Lung (tissue), 12 donors: ENCODE data around the gene DHRS3. TPM values are rescaled to one million over a fixed set of nuclear protein-coding genes. Genes with fewer than 3 reads are reported as not detected.

Experiments
- ATAC-seq: fragments of 200-7000 bp; cut with Tn5 transposase; one replicate; pipeline ENCODE4 v1.9.1; 2020; ENCODE audit warnings: moderate number of reproducible peaks; ENCODE audit not compliant: insufficient read depth, low FRiP score
- DNase-seq, 3 donors: peaks; one replicate each; pipeline ENCODE4 v3.0.0-alpha.2; 2013 to 2017
- H3K27ac ChIP-seq, 2 donors: one replicate each; pipeline ENCODE4 v1.5.1; 2013; ENCODE audit warnings: mild to moderate bottlenecking in 2 of 2, moderate library complexity in 2 of 2, control low read depth in 1 of 2, inconsistent platforms in 1 of 2, low read depth in 1 of 2, low read length in 1 of 2
- H3K27me3 ChIP-seq, 3 donors: one replicate each; pipeline ENCODE4 v1.5.1; 2013; ENCODE audit warnings: low read length in 2 of 3; ENCODE audit not compliant: control insufficient read depth in 3 of 3, insufficient read depth in 3 of 3
- H3K36me3 ChIP-seq, 4 donors: one replicate each; pipeline ENCODE4 v1.5.1; 2013; ENCODE audit warnings: low read length in 4 of 4, mild to moderate bottlenecking in 1 of 4, moderate library complexity in 1 of 4; ENCODE audit not compliant: control insufficient read depth in 4 of 4, insufficient read depth in 4 of 4
- H3K4me1 ChIP-seq, 5 donors: one replicate each; pipeline ENCODE4 v1.5.1; 2013; ENCODE audit warnings: low read length in 5 of 5, mild to moderate bottlenecking in 2 of 5, moderate library complexity in 1 of 5; ENCODE audit not compliant: control insufficient read depth in 5 of 5, insufficient read depth in 5 of 5
- H3K4me3 ChIP-seq: one replicate; pipeline ENCODE4 v1.5.1; 2013; ENCODE audit warnings: mild to moderate bottlenecking, control low read depth, moderate library complexity
- H3K9ac ChIP-seq, 2 donors: one replicate each; pipeline ENCODE4 v1.5.1; 2013; ENCODE audit warnings: low read length in 2 of 2, control low read depth in 1 of 2; ENCODE audit not compliant: insufficient read depth in 1 of 2
- H3K9me3 ChIP-seq, 4 donors: one replicate each; pipeline ENCODE4 v1.5.1; 2013; ENCODE audit warnings: low read length in 3 of 4, mild to moderate bottlenecking in 1 of 4, moderate library complexity in 1 of 4; ENCODE audit not compliant: control insufficient read depth in 4 of 4, insufficient read depth in 3 of 4
- WGBS, 2 donors: extraction: QIAGEN DNeasy Blood & Tissue Kit; methylation state at CpG; one replicate each; pipeline ENCODE4 v1.1.7; 2013; 5-methylcytosine and 5-hydroxymethylcytosine counted together
- polyA plus RNA-seq, 2 donors: library from polyadenylated mRNA; stranded (reverse); fragments of 200-250 nt; gene quantifications; one replicate each; pipeline ENCODE4 v1.2.1, GENCODE V29; 2013
- total RNA-seq, 2 donors: library from RNA; depleted of rRNA in 1 of 2; stranded (reverse); fragments of >200 nt in 1 of 2; gene quantifications; one replicate each; pipeline ENCODE4 v1.2.1, GENCODE V29; 2014 to 2021
- TF ChIP-seq, protein P1 (sequence below): IDR thresholded peaks from 2 replicates; pipeline ENCODE4 v1.5.1; 2012; ENCODE audit warnings: mild to moderate bottlenecking; ENCODE audit errors: control extremely low read depth, extremely low read depth
- donor health status: control.
- donor health status: control.
- donor health status: Bipolar disorder and iron deficiency.
- donor health status: healthy.
- donor health status: DM: yes; HTN: yes; CAD: no.

DHRS3 gene
- total and polyA plus RNA-seq, 4 donors: 56.7 to 109 (median 79.8) TPM

DNA sequence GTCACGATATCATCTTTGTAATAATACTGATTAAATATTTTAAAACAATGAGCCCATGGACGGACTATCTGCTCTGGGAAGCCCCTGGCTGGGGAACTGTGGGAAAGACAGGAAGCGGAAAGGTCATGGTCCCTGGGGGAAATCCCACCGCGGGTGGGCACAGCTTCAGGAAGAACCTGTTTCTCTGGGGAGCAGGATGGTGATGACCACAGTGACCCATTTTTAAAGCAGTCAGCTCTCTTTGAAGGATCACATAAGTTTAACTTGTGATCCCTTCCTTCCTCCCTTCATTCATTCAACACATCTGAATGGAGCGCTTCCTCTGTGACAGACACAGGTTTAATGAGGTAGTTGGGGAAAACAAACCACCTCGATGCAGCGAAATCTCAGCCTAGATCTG is 73.0 kb downstream of the DHRS3 start:
- H3K9me3 ChIP-seq: no peaks in the 10 kb centered on the region
- H3K36me3 ChIP-seq: no peaks in the 10 kb centered on the region
- no peak overlapping the region for H3K4me3 ChIP-seq
- peaks cover 0 to 43% (median 16%) of the 10 kb centered on the region in 5 donors for H3K4me1 ChIP-seq
- 44% methylated on average over 8 of the region's 8 CpGs for WGBS, 2 donors
- no peaks in the 10 kb centered on the region for H3K27me3 ChIP-seq
- DNase-seq (no peak), ATAC-seq (no peak)
- no peak overlapping the region for H3K9ac ChIP-seq
- TF ChIP-seq, protein P1, sequence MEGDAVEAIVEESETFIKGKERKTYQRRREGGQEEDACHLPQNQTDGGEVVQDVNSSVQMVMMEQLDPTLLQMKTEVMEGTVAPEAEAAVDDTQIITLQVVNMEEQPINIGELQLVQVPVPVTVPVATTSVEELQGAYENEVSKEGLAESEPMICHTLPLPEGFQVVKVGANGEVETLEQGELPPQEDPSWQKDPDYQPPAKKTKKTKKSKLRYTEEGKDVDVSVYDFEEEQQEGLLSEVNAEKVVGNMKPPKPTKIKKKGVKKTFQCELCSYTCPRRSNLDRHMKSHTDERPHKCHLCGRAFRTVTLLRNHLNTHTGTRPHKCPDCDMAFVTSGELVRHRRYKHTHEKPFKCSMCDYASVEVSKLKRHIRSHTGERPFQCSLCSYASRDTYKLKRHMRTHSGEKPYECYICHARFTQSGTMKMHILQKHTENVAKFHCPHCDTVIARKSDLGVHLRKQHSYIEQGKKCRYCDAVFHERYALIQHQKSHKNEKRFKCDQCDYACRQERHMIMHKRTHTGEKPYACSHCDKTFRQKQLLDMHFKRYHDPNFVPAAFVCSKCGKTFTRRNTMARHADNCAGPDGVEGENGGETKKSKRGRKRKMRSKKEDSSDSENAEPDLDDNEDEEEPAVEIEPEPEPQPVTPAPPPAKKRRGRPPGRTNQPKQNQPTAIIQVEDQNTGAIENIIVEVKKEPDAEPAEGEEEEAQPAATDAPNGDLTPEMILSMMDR: no peak
- H3K27ac ChIP-seq: no peak overlapping the region

DNA sequence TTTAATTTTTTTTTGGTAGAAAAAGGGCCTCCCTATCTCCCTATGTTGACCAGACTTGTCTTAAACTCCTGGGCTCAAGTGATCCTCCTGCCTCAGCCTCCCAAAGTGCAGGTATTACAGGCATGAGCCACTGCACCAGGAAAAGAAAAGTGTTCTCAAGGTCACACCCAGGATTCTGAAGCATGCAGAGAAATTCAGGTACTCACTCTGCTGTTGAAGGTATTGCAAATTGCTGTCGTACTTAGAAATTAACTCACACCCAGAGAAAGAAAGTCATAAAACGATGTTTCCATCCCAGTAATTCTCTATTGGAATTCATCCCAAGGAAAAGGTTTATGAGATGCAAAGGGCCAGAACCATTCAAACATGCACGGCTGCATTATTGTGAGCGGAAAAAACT is 73.7 kb downstream of the DHRS3 start:
- WGBS, 2 donors: 77 to 93% methylated on average over 4 of the region's 4 CpGs
- Histone ChIP-seq H3K27me3 (no peaks in the 10 kb centered on the region), H3K9me3 (no peaks in the 10 kb centered on the region), H3K27ac (no peak overlapping the region), H3K4me1 (peaks cover 0 to 43% (median 14%) of the 10 kb centered on the region in 5 donors), H3K36me3 (no peaks in the 10 kb centered on the region), H3K9ac (no peak overlapping the region), H3K4me3 (no peak overlapping the region)
- no peak for ATAC-seq
- TF ChIP-seq, protein P1: no peak
- DNase-seq: no peak

DNA sequence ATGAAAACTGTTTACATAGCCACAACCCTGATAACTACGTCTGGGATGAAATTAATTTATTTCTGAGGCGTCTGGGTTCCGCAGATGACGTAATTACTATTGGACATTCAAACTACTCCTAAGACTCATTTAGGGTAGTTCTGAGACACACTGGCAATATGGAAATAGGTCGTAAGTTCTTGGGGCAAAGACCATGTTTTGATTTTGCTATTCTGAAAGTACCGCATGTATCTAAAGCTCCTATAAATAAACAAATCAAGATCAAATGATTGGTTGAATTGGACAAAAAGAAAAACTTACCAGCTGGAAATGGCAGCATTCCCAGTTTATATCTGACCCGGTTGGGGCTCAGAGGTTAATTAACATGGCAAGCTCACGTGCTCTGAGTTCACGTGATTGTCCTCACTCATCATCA is 74.3 kb downstream of the DHRS3 start:
- Histone ChIP-seq H3K4me1 (peaks cover 0 to 38% (median 11%) of the 10 kb centered on the region in 5 donors), H3K27me3 (no peaks in the 10 kb centered on the region), H3K36me3 (no peaks in the 10 kb centered on the region), H3K9ac (no peak overlapping the region), H3K27ac (no peak overlapping the region), H3K9me3 (no peaks in the 10 kb centered on the region), H3K4me3 (no peak overlapping the region)
- WGBS, 2 donors: 77 to 80% methylated on average over 9 of the region's 9 CpGs
- TF ChIP-seq, protein P1: no peak
- ATAC-seq (no peak), DNase-seq (peak in 1 of 3 donors; percentile 56)
